ENCODE data around the gene PIGS.
"Not testable (repeated sequence)": the region's sequence is repeated elsewhere in the genome, so short reads cannot be mapped to it uniquely, and the experiment has no call there.

Gene PIGS

DNA sequence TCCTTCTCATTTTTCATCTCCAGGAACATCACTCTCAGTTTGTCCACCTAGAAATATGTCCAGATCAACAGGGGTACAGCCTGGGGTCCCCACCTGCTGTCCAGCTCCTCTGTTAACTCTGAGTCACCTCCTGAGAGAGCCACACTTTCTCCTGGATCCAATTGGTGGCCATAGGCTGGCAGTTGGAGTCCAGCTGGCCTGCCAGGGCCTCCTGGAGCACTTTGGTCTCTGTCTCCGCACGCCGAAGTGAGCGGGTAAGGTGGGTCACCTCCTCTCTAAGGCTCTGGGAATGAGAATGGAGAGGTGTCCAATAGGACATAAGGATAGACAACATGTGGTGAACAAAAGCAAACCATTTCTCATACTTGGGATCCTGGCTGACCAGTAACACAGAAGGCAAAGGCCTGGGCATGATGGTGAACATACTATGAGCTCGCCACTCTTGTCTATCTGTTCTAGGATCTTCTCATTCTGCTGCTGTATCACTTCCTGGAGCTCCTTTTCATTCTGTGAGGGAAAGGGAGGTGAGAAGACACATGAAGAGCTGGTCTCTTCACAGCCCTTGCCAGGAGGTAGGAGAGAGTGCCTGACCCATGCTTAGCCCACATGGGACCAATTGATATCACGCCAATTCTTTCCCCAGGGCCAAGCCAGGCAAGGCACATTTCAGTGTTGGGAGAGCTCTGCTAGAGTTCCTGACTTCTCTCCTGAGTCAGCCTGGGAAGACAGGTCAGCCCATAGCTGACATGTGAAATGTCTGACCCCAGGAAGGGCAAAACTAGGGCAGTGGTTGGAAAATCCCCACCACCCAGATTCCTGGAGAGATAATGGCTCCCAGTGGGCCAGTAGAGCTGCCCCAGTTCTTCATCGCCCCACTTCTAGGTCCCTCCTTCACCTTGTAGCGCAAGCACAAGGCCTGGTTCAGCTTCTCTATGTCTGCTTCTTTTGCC is 7.2 kb upstream of the PIGS start:
- no peak for DNase-seq

DNA sequence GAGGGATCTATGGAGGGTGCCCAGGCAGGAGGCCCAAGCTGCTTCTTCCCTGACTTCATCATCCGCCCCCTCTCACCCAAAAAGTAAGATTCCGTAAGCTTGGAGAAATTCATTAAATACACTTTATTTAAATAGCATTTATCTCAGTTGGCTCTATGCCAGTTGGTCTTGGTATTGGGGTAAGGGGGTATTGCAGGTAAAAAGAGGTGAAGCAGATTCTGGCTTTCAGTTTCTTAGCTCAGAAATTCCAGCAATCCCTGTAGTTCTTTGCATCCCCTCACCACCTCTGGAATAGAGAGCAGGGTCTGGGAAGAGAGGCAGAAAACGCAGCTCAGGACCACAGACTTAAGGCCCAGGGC is 6.1 kb upstream of the PIGS start:
- no peak for DNase-seq

- DNase-seq, result peak; percentile 98
Measured at GRCh38 chr17:28576758-28577465, 5.6 kb upstream of the PIGS start, which contains the start of gene ALDOC. TSS of gene ALDOC (minus strand) at chr17:28576895. CDS start at chr17:28575532, 1,363 bp downstream.

DNA sequence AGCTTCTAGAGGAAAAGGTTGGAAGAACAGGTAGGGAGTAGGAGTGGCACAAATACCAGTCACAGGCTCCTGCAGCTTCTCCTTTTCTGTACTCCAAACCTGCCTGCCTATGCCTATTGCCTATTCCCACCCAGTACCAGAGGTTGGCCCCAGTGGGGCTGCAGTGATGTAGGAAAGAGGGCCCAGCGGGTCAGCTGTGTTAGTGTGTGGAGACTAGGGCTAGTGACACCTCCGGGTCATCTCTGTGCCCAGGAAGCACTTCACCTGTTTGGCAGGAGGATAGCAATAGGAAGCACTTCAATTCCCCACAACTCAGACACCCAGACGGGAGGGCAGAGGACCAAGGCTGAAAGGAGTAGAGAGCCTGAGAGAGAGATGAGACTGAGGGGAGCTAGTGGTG is 4.7 kb upstream of the PIGS start:
- not testable (repeated sequence) for DNase-seq

GRCh38 chr17:28575126-28575795 is 3.9 kb upstream of the PIGS start:
- no peak for DNase-seq

DNA sequence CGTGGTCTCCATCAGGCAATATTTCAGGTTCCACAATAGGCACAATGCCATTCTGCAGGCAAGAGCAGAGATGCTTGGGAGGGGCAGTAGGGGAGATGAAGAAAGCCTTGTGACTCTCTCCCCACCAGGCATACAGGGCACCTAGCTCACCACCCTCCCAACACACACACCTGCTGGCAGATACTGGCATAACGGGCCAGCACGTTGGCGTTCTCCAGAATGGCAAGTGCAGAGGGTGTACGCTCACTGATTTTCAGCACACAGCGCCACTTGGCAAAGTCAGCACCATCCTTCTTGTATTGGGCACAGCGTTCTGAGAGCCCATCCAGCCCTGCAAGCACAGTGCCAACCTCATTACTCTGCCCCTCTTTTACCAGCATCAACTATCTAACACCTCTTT is 3.2 kb upstream of the PIGS start:
- DNase-seq, result no peak

GRCh38 chr17:28573966-28574480 is 2.7 kb upstream of the PIGS start:
- no peak for DNase-seq

- DNase-seq, result no peak
Measured at GRCh38 chr17:28573521-28573920, 2.2 kb upstream of the PIGS start.

GRCh38 chr17:28573040-28573380 is 1.7 kb upstream of the PIGS start:
- DNase-seq, result no peak

- no peak for DNase-seq
Measured at GRCh38 chr17:28572259-28573039, 1.1 kb upstream of the PIGS start.

- DNase-seq, result peak; percentile 43
Measured at GRCh38 chr17:28570716-28571360, 486 bp downstream of the PIGS start.

DNA sequence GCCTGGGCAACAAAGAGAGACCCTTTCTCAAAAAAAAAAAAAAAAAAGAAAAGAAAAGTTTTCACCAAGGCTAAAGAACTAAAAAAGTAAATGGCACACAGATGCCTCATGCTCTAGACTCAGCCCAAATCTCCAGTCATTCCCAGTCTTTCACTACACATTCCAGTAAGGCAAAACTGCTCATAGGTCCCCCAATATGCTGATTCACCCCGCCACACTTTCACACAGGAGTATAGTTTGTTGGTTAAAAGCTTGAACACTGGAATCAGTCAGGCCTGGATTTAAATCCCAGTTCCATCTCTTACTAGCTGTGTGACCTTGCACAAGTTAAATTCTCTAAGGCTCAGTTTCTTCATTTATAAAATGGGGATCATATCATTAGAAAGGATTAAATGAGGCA is 1.9 kb downstream of the PIGS start:
- DNase-seq, result no peak

GRCh38 chr17:28567604-28568003 is 3.7 kb downstream of the PIGS start:
- DNase-seq, result no peak

DNA sequence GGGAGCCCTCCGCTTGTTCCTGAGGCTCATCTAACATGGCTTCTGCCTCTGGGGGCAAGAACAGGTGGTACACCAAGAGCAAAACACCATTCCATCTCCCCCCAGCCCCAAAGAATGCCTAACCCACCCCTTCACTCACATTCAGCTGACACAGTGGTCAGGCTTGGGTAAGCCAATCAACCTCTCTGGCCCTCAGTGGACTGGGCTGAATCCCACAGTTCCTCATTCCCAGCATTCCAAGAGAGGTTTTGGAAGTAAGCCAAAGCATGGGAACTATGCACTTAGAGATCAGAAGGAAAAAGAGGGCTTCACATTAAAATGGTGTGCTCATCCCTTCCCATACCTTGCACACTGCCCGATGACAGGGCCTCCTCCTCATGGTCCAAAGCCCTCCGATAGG is 7.8 kb downstream of the PIGS start:
- DNase-seq, result no peak

DNA sequence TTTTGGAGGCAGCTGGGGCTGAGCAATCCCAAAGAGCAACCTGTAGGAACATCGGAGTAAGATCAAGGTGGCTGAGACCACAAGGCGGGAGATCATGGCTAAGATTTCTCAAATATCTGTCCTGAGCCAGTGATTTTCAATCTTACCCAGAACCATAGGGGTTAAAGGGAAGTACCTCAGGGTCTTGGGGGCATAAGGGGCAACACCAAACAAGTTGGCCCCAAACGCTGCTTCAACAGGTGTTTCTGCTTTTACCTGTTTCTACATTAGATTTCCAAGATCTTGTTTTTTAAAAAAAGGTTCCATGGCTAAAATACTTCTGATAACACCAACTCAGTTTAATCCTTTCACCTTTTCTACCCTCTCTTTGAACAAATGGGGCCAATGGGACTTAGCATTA is 16.3 kb downstream of the PIGS start:
- no peak for DNase-seq

GRCh38 chr17:28554565-28554964 is 16.8 kb downstream of the PIGS start:
- DNase-seq, result no peak

DNA sequence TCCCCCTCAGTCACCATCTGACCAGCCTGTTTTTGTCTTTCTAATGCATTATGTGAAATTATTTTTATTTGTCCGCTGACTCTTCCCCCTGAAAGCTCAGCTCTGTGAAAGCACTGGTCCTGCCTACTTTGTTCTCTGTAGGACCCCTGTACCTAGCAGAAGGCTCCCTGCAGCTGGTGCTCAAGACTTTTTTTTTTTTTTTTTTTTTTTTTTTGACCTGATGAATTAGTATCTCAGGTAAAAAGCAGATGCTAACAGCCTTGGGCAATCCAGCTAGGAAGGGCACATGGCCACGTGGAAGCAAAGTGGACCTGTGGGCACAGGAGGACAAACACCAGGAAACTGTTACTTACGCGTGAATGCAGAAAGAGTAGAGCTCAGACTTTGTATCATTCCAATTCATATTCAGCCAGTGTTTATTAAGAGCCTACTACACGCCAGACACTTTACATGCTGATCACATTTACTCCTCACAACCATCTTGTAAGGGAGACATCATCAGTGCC is 18.3 kb downstream of the PIGS start:
- no peak for DNase-seq

DNA sequence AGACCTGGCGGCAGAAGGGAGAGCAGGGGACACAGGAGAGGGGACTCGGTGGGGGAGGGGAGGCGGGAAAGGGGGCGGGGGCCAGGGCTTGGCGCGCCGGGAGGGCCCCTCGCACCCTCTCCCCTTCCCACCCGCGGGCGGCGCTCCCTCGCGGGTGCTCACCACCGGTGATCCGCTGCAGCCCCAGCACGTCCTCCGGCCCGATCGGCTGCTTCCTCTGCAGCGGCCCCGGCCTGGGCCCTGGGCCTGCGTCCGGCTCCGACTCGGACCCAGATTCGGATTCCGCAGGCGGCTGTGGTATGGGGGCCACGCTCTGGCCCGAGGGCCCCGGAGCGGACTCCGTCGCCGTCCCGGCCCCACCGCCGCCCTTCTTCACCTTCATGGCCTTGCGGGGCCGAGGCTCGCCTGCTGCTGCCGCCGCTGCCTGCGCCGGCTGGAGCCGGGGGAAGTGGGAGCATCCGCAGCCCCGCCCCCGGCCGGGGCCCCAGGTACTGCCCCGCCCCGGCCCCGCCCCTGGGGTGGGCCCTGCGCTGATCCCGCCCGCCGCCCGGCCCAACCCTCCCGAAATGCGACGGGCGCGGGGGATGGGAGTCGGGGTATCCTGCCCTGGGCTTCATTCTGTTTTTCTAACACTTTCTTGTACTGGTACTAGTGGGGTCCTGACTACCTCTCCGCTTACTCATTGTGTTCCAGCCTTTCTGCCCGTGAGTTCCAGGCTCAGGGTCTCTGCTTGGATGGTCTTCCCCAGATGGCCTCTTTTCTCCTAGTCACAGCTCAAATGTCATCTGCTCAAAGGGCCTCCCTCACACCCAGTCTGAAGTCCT is 18.9 kb downstream of the PIGS start, which contains the start of gene UNC119:
UNC119 (minus strand) TSS at position 449 of the 824 bp plus-strand sequence; CDS start at position 382, 67 bp downstream.
- DNase-seq, result peak; percentile 72

- no peak for DNase-seq
Measured at GRCh38 chr17:28551421-28552175, 19.7 kb downstream of the PIGS start.

DNA sequence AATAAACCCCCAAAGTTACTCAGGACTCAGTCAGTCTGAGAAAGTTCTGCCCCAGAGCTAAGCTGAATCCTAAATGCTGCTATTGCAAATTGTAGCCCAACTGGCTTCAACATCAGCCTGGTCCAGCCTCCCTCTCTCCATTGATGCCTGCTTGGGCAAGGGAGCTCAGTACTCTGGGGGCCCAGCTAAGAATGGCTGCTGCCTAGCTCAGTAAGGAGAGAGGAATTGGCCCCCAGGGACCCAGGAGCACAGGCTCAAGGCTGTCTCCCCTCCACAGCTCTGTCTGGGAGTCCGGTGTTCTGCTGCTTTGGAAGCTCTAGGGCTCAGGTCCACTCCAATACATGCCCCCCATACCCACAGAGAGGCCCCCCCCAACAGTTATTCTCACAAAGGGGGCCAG is 20.5 kb downstream of the PIGS start:
- DNase-seq, result no peak
